ENCODE data around the gene KLK14. TPM values are rescaled to one million over a fixed set of nuclear protein-coding genes. Genes with fewer than 3 reads are reported as not detected.

The KLK14 gene
- total RNA-seq, 2 experiments from 2014 or later, result 0.61 to 0.89 TPM

GRCh38 chr19:51036519-51036918, 46.2 kb downstream of the KLK14 start:
- no peaks in the 10 kb centered on the region for H3K36me3 Mint-ChIP-seq
- peaks cover 2% of the 10 kb centered on the region for H3K27me3 Mint-ChIP-seq
- no peaks in the 10 kb centered on the region for H3K4me1 Mint-ChIP-seq
- ATAC-seq (no peak), DNase-seq (no peak)
- no peak overlapping the region for H3K4me3 Mint-ChIP-seq
- no peaks in the 10 kb centered on the region for H3K9me3 Mint-ChIP-seq (ENCODE audit: low read depth)
- H3K27ac Mint-ChIP-seq, result no peak overlapping the region
- CTCF ChIA-PET, result interaction anchor here (0.7 kb wide), 1 partner anchor 191 kb away, joined by 3 read pairs; no protein-coding TSS in a partner anchor

DNA sequence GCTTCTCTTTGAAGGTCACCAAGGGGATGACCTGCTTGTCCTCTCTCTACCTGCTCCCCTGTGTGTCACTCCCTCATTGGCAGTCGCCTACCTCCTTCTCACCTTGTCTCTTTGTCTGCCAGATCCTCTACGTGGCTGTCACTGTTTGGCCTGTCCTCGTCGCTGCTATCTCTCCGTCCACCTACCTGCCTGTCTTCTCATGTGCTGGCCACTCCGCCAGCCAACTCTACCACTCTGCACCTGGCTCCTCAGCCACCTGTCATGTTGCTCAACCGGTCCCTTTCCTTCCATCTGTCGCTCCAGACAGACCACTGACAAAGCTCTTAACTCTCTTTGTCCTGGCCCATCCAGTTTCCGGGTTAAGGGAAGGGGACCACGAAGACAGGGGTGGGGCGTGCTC, 48.0 kb downstream of the KLK14 start, which contains the start of gene KLK12:
Gene KLK12, minus strand, starts transcription at position 299 of the 400 bp plus-strand sequence. CDS start 381 bp downstream, outside the sequence.
- Mint-ChIP-seq H3K27me3 (peaks cover 2% of the 10 kb centered on the region), H3K4me1 (no peaks in the 10 kb centered on the region), H3K9me3 (ENCODE audit: low read depth) (no peaks in the 10 kb centered on the region), H3K4me3 (no peak within 1 kb of the TSS), H3K36me3 (no peaks in the 10 kb centered on the region), H3K27ac (no peak within 1 kb of the TSS)
- CTCF ChIA-PET, result no interaction called here
- no peak for ATAC-seq
- DNase-seq, result no peak

DNA sequence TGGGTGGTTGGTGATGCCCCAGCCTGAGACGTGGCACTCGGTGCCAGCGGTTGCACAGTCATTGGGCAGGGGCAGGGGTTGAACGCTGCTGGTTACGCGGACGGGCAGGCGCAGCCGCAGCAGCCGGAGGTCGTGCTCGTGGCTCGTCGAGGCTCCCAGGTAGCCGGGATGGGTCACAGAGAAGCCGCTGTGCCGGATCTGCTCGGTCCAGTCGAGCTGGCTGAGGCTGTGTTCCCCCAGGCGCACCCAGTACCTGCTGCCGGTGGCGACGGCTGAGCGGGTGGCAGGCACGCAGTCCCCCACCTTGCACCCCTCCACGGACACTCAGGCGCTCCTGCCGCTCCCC, 50.8 kb downstream of the KLK14 start:
- Mint-ChIP-seq H3K4me3 (no peak overlapping the region), H3K27ac (no peak overlapping the region), H3K9me3 (ENCODE audit: low read depth) (no peaks in the 10 kb centered on the region), H3K4me1 (no peaks in the 10 kb centered on the region), H3K27me3 (peaks cover 3% of the 10 kb centered on the region), H3K36me3 (no peaks in the 10 kb centered on the region)
- ATAC-seq, result no peak
- CTCF ChIA-PET, result no interaction called here
- no peak for DNase-seq

- H3K27ac Mint-ChIP-seq, result no peak overlapping the region
- no peak overlapping the region for H3K4me3 Mint-ChIP-seq
- CTCF ChIA-PET, result no interaction called here
- no peaks in the 10 kb centered on the region for H3K4me1 Mint-ChIP-seq
- DNase-seq, result no peak
- H3K27me3 Mint-ChIP-seq, result peaks cover 6% of the 10 kb centered on the region
- H3K36me3 Mint-ChIP-seq, result no peaks in the 10 kb centered on the region
- H3K9me3 Mint-ChIP-seq (ENCODE audit: low read depth), result no peaks in the 10 kb centered on the region
- ATAC-seq, result no peak
These were observed 51.3 kb downstream of the KLK14 start for GRCh38 chr19:51031220-51031879.

DNA sequence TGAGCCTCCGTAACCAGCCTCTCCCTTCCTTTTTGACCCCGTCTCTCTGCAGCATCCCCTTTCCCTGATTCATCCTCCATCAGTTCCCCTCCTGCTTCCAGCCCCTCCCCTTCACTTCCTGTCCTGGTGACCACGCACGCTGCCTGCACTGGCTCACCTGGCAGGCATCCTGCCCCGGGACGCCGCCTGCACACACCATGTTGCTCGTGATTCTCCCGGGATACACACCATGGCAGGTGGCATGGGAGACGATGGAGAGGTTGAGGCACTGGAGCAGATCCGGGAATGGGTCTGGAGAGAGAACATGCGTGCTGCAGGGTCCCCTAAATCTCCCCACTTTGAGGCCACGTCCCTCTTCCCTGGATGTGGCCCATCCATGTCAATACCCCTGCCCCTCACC, 52.1 kb downstream of the KLK14 start:
- no peaks in the 10 kb centered on the region for H3K9me3 Mint-ChIP-seq (ENCODE audit: low read depth)
- peaks cover 6% of the 10 kb centered on the region for H3K27me3 Mint-ChIP-seq
- no peaks in the 10 kb centered on the region for H3K4me1 Mint-ChIP-seq
- no peaks in the 10 kb centered on the region for H3K36me3 Mint-ChIP-seq
- CTCF ChIA-PET, result no interaction called here
- no peak overlapping the region for H3K4me3 Mint-ChIP-seq
- ATAC-seq (no peak), DNase-seq (no peak)
- H3K27ac Mint-ChIP-seq, result no peak overlapping the region

GRCh38 chr19:51029718-51030117, 53.0 kb downstream of the KLK14 start:
- DNase-seq (no peak), ATAC-seq (no peak)
- CTCF ChIA-PET, result no interaction called here
- no peak overlapping the region for H3K27ac Mint-ChIP-seq
- H3K4me1 Mint-ChIP-seq, result no peaks in the 10 kb centered on the region
- H3K36me3 Mint-ChIP-seq, result no peaks in the 10 kb centered on the region
- no peak overlapping the region for H3K4me3 Mint-ChIP-seq
- H3K27me3 Mint-ChIP-seq, result peaks cover 3% of the 10 kb centered on the region
- no peaks in the 10 kb centered on the region for H3K9me3 Mint-ChIP-seq (ENCODE audit: low read depth)

Other genes starting within 250 kb of the KLK14 start
- gene KLK15, start 249.3 kb downstream of the KLK14 start, total RNA-seq, result not detected
- gene KLK3, start 228.0 kb downstream of the KLK14 start, total RNA-seq, result not detected
- gene KLK2, start 209.4 kb downstream of the KLK14 start, total RNA-seq, result under 1 TPM in 1 of 2 experiments, not detected in 1; 0.29 TPM
- gene KLK4, start 171.5 kb downstream of the KLK14 start, total RNA-seq, result not detected
- gene KLK5, start 129.8 kb downstream of the KLK14 start, total RNA-seq, result not detected
- not detected for gene KLK6, start 113.3 kb downstream of the KLK14 start, total RNA-seq
- gene KLK7, start 99.0 kb downstream of the KLK14 start, total RNA-seq, result not detected
- not detected for gene KLK8, start 81.3 kb downstream of the KLK14 start, total RNA-seq
- not detected for gene KLK10, start 63.2 kb downstream of the KLK14 start, total RNA-seq
- not detected for gene KLK11, start 56.3 kb downstream of the KLK14 start, total RNA-seq
- not detected for gene KLK12, start 47.9 kb downstream of the KLK14 start, total RNA-seq
- gene KLK13, start 17.8 kb downstream of the KLK14 start, total RNA-seq, result not detected
- 10 to 100 TPM in 1 of 2 experiments, 1 to 10 TPM in 1; 9.5 to 10.9 TPM for gene CTU1, start 25.5 kb upstream of the KLK14 start, total RNA-seq
- under 1 TPM in 1 of 2 experiments, not detected in 1; 0.26 TPM for gene SIGLEC9, start 42.0 kb upstream of the KLK14 start, total RNA-seq
- gene SIGLEC7, start 59.4 kb upstream of the KLK14 start, total RNA-seq, result not detected
- 1 to 10 TPM in 1 of 2 experiments, under 1 TPM in 1; 0.96 to 6.2 TPM for gene CD33, start 142.2 kb upstream of the KLK14 start, total RNA-seq
- gene SIGLECL1, start 168.2 kb upstream of the KLK14 start, total RNA-seq, result not detected
- gene IGLON5, start 228.8 kb upstream of the KLK14 start, total RNA-seq, result under 1 TPM; 0.18 to 0.23 TPM